ENCODE results near the gene BSPH1.

DNA sequence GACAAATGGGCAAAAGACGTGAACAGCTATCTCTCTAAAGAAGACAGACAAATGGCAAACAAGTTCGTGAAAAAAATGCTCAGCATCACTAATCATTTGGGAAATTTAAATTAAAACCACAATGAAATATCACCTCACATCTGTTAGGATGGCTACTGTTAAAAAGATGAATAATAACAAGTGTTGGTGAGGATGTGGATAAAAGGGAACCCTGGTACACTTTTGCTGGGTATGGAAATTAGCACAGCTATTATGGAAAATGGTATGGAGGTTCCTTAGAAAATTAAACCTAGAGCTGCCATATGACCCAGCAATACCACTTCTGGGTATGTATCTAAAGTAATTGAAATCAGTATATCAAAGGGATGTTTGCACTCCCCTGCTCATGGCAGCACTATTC, 44.8 kb upstream of the BSPH1 start:
- TF ChIP-seq GATA3 (IDR thresholded peaks at IDR 0.05; ENCODE audit: low read depth, low read length) (no peak), GATA2 (IDR thresholded peaks at IDR 0.05; ENCODE audit: low read depth, low read length) (no peak)
